Activated naive CD8-positive, alpha-beta T cell treated with anti-CD3 and anti-CD28 coated beads, Interleukin-2, amount 50 U/mL, for 24 hours (primary cell): Measurements from ENCODE around the gene SLX4IP.

Experiments
- ATAC-seq: fragments of 150-1000 bp; cut with Tn5 transposase; one replicate; pipeline ENCODE4 v1.10.0; 2021
- DNase-seq: peaks from one replicate; pipeline ENCODE4 v3.0.0; 2021
- H3K27ac Mint-ChIP-seq: one replicate; pipeline ENCODE4 v1.8.0; 2021; ENCODE audit warnings: mild to moderate bottlenecking, mixed read lengths
- H3K27me3 Mint-ChIP-seq: one replicate; pipeline ENCODE4 v1.8.0; 2021; ENCODE audit warnings: mixed read lengths
- H3K36me3 Mint-ChIP-seq: one replicate; pipeline ENCODE4 v1.8.0; 2021; ENCODE audit warnings: low read depth, mixed read lengths
- H3K4me1 Mint-ChIP-seq: one replicate; pipeline ENCODE4 v1.8.0; 2021; ENCODE audit warnings: mixed read lengths
- H3K4me3 Mint-ChIP-seq: one replicate; pipeline ENCODE4 v1.8.0; 2021; ENCODE audit warnings: mild to moderate bottlenecking, moderate library complexity, mixed read lengths
- H3K9me3 Mint-ChIP-seq: one replicate; pipeline ENCODE4 v1.8.0; 2021; ENCODE audit warnings: mixed read lengths

The SLX4IP gene

GRCh38 chr20:10639077-10639736, 204.1 kb downstream of the SLX4IP start:
- Mint-ChIP-seq H3K27ac (no peak overlapping the region), H3K36me3 (no peaks in the 10 kb centered on the region), H3K4me3 (no peak overlapping the region), H3K4me1 (peaks cover 4% of the 10 kb centered on the region), H3K9me3 (no peaks in the 10 kb centered on the region), H3K27me3 (peaks cover 2% of the 10 kb centered on the region)
- no peak for ATAC-seq
- DNase-seq = no peak

- no peak for DNase-seq
- Mint-ChIP-seq H3K27ac (no peak overlapping the region), H3K36me3 (no peaks in the 10 kb centered on the region), H3K4me1 (peaks cover 4% of the 10 kb centered on the region), H3K9me3 (no peaks in the 10 kb centered on the region), H3K27me3 (peaks cover 2% of the 10 kb centered on the region), H3K4me3 (no peak overlapping the region)
- no peak for ATAC-seq
Observed at GRCh38 chr20:10639737-10640556, 204.8 kb downstream of the SLX4IP start.

GRCh38 chr20:10640897-10641296, 205.8 kb downstream of the SLX4IP start:
- ATAC-seq (no peak), DNase-seq (no peak)
- H3K27ac Mint-ChIP-seq = no peak overlapping the region
- H3K36me3 Mint-ChIP-seq = no peaks in the 10 kb centered on the region
- no peaks in the 10 kb centered on the region for H3K9me3 Mint-ChIP-seq
- H3K4me3 Mint-ChIP-seq = no peak overlapping the region
- H3K4me1 Mint-ChIP-seq = peaks cover 4% of the 10 kb centered on the region
- peaks cover 2% of the 10 kb centered on the region for H3K27me3 Mint-ChIP-seq

- Mint-ChIP-seq H3K4me1 (peaks cover 4% of the 10 kb centered on the region), H3K36me3 (no peaks in the 10 kb centered on the region), H3K4me3 (no peak overlapping the region), H3K27me3 (peaks cover 2% of the 10 kb centered on the region), H3K9me3 (no peaks in the 10 kb centered on the region), H3K27ac (no peak overlapping the region)
- DNase-seq = no peak
- no peak for ATAC-seq
Observed at GRCh38 chr20:10641467-10641866, 206.4 kb downstream of the SLX4IP start.

- Mint-ChIP-seq H3K4me1 (peaks cover 4% of the 10 kb centered on the region), H3K36me3 (no peaks in the 10 kb centered on the region), H3K9me3 (no peaks in the 10 kb centered on the region), H3K27ac (no peak overlapping the region), H3K4me3 (no peak overlapping the region), H3K27me3 (peaks cover 2% of the 10 kb centered on the region)
- no peak for ATAC-seq
- DNase-seq = no peak
Observed at GRCh38 chr20:10641893-10642292, 206.8 kb downstream of the SLX4IP start.

- H3K9me3 Mint-ChIP-seq = no peaks in the 10 kb centered on the region
- DNase-seq (no peak), ATAC-seq (peak; percentile 24)
- no peak overlapping the region for H3K27ac Mint-ChIP-seq
- H3K4me1 Mint-ChIP-seq = peaks cover 4% of the 10 kb centered on the region
- peaks cover 5% of the 10 kb centered on the region for H3K27me3 Mint-ChIP-seq
- H3K4me3 Mint-ChIP-seq = no peak overlapping the region
- no peaks in the 10 kb centered on the region for H3K36me3 Mint-ChIP-seq
Observed at GRCh38 chr20:10642856-10643559, 207.9 kb downstream of the SLX4IP start.

GRCh38 chr20:10643560-10643873, 208.4 kb downstream of the SLX4IP start:
- DNase-seq (no peak), ATAC-seq (no peak)
- H3K36me3 Mint-ChIP-seq = no peaks in the 10 kb centered on the region
- H3K27me3 Mint-ChIP-seq = peaks cover 5% of the 10 kb centered on the region
- no peak overlapping the region for H3K4me3 Mint-ChIP-seq
- H3K27ac Mint-ChIP-seq = no peak overlapping the region
- H3K9me3 Mint-ChIP-seq = no peaks in the 10 kb centered on the region
- H3K4me1 Mint-ChIP-seq = peaks cover 4% of the 10 kb centered on the region

GRCh38 chr20:10644458-10645204, 209.5 kb downstream of the SLX4IP start:
- Mint-ChIP-seq H3K4me1 (peaks cover 4% of the 10 kb centered on the region), H3K9me3 (no peaks in the 10 kb centered on the region), H3K36me3 (no peaks in the 10 kb centered on the region), H3K27me3 (peaks cover 6% of the 10 kb centered on the region), H3K27ac (no peak overlapping the region), H3K4me3 (no peak overlapping the region)
- ATAC-seq (no peak), DNase-seq (no peak)

GRCh38 chr20:10645205-10645570, 210.1 kb downstream of the SLX4IP start:
- Mint-ChIP-seq H3K4me1 (peaks cover 4% of the 10 kb centered on the region), H3K9me3 (no peaks in the 10 kb centered on the region), H3K4me3 (no peak overlapping the region), H3K27ac (no peak overlapping the region), H3K36me3 (no peaks in the 10 kb centered on the region), H3K27me3 (peaks cover 8% of the 10 kb centered on the region)
- no peak for ATAC-seq
- DNase-seq = no peak

GRCh38 chr20:10646006-10646405, 210.9 kb downstream of the SLX4IP start:
- no peaks in the 10 kb centered on the region for H3K36me3 Mint-ChIP-seq
- H3K27me3 Mint-ChIP-seq = peaks cover 10% of the 10 kb centered on the region
- no peak overlapping the region for H3K4me3 Mint-ChIP-seq
- no peak for ATAC-seq
- H3K9me3 Mint-ChIP-seq = no peaks in the 10 kb centered on the region
- peaks cover 4% of the 10 kb centered on the region for H3K4me1 Mint-ChIP-seq
- no peak overlapping the region for H3K27ac Mint-ChIP-seq
- DNase-seq = no peak

- no peaks in the 10 kb centered on the region for H3K9me3 Mint-ChIP-seq
- H3K27ac Mint-ChIP-seq = no peak overlapping the region
- H3K4me3 Mint-ChIP-seq = no peak overlapping the region
- no peaks in the 10 kb centered on the region for H3K36me3 Mint-ChIP-seq
- peaks cover 4% of the 10 kb centered on the region for H3K4me1 Mint-ChIP-seq
- peaks cover 10% of the 10 kb centered on the region for H3K27me3 Mint-ChIP-seq
- no peak for DNase-seq
- no peak for ATAC-seq
Observed at GRCh38 chr20:10646886-10647420, 211.8 kb downstream of the SLX4IP start.

- Mint-ChIP-seq H3K4me1 (peaks cover 4% of the 10 kb centered on the region), H3K36me3 (no peaks in the 10 kb centered on the region), H3K27ac (no peak overlapping the region), H3K27me3 (peaks cover 10% of the 10 kb centered on the region), H3K4me3 (no peak overlapping the region), H3K9me3 (no peaks in the 10 kb centered on the region)
- DNase-seq = no peak
- no peak for ATAC-seq
Observed at GRCh38 chr20:10647471-10647870, 212.4 kb downstream of the SLX4IP start.

GRCh38 chr20:10647909-10648308, 212.8 kb downstream of the SLX4IP start:
- H3K4me1 Mint-ChIP-seq = peaks cover 4% of the 10 kb centered on the region
- ATAC-seq (no peak), DNase-seq (no peak)
- no peak overlapping the region for H3K27ac Mint-ChIP-seq
- H3K36me3 Mint-ChIP-seq = no peaks in the 10 kb centered on the region
- peaks cover 14% of the 10 kb centered on the region for H3K27me3 Mint-ChIP-seq
- no peaks in the 10 kb centered on the region for H3K9me3 Mint-ChIP-seq
- no peak overlapping the region for H3K4me3 Mint-ChIP-seq

GRCh38 chr20:10648651-10649050, 213.5 kb downstream of the SLX4IP start:
- Mint-ChIP-seq H3K4me1 (no peaks in the 10 kb centered on the region), H3K4me3 (no peak overlapping the region), H3K9me3 (no peaks in the 10 kb centered on the region), H3K36me3 (no peaks in the 10 kb centered on the region), H3K27ac (no peak overlapping the region), H3K27me3 (peaks cover 16% of the 10 kb centered on the region)
- DNase-seq (no peak), ATAC-seq (no peak)
